ENCODE measurements around the gene FBXL20. TPM values are rescaled to one million over a fixed set of nuclear protein-coding genes. Genes with fewer than 3 reads are reported as not detected.
A peak's percentile ranks its signal among the peaks of the same experiment; 100 is the strongest.

Gene FBXL20
- total and polyA plus RNA-seq, 2 donors (not counting 1 experiment from before 2014, with no cell fraction given) = 7.6 to 14.5 TPM

DNA sequence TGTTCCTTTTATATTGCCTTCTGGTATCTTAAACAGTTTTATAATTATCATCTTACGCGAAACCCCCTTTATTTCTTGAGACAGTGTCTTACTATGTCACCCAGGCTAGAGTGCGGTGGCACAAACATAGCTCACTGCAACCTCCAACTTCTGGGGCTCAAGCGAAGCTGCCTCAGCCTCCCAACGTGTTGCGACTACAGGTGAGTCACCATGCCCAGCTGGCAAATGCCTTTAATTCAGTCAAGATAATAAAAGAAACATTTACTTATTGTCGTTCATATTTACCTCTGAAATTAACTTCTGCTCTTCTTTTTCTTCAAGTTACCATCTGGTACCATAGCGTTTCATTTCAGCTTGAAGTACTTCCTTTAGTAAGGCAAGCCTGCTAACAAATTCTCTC is 43.9 kb downstream of the FBXL20 start:
- Histone ChIP-seq H3K9ac (ENCODE audit: insufficient read depth, low read length) (no peak overlapping the region), H3K36me3 (ENCODE audit: control insufficient read depth, insufficient read depth, low read length) (no peaks in the 10 kb centered on the region), H3K4me2 (ENCODE audit: extremely low read depth, insufficient read depth, low read length) (no peak overlapping the region), H2AFZ (ENCODE audit: low read length) (no peak overlapping the region), H3K9me3 (ENCODE audit: control insufficient read depth, insufficient read depth, low read depth, low read length) (no peaks in the 10 kb centered on the region), H3K27me3 (ENCODE audit: control insufficient read depth, insufficient read depth, low read length) (no peaks in the 10 kb centered on the region), H3K27ac (ENCODE audit: insufficient read depth, low read length) (no peak overlapping the region), H4K20me1 (ENCODE audit: control insufficient read depth, extremely low read depth, insufficient read depth, low read length) (no peaks in the 10 kb centered on the region), H3K79me2 (ENCODE audit: control insufficient read depth, insufficient read depth, low read length) (no peaks in the 10 kb centered on the region), H3K4me1 (ENCODE audit: control insufficient read depth, extremely low read depth, insufficient read depth, low read length) (no peaks in the 10 kb centered on the region), H3K4me3 (replicated peaks in 1 of 4; ENCODE audit: control extremely low read depth in 1 of 4, insufficient read depth in 1 of 4, low read depth in 3 of 4, low read length in 4 of 4) (no peak overlapping the region)
- TF ChIP-seq, protein P1, sequence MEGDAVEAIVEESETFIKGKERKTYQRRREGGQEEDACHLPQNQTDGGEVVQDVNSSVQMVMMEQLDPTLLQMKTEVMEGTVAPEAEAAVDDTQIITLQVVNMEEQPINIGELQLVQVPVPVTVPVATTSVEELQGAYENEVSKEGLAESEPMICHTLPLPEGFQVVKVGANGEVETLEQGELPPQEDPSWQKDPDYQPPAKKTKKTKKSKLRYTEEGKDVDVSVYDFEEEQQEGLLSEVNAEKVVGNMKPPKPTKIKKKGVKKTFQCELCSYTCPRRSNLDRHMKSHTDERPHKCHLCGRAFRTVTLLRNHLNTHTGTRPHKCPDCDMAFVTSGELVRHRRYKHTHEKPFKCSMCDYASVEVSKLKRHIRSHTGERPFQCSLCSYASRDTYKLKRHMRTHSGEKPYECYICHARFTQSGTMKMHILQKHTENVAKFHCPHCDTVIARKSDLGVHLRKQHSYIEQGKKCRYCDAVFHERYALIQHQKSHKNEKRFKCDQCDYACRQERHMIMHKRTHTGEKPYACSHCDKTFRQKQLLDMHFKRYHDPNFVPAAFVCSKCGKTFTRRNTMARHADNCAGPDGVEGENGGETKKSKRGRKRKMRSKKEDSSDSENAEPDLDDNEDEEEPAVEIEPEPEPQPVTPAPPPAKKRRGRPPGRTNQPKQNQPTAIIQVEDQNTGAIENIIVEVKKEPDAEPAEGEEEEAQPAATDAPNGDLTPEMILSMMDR (conservative IDR thresholded peaks at IDR 0.05 in 1 of 2, IDR thresholded peaks at IDR 0.05 in 1 of 2; ENCODE audit: low read depth in 1 of 2, low read length in 2 of 2) = no peak
- no peak for TF ChIP-seq EZH2 (IDR thresholded peaks at IDR 0.05; ENCODE audit: low read length, missing control alignments)
- peak; percentile 15 to 22 for DNase-seq (ENCODE audit: low read depth in 2 of 2)

DNA sequence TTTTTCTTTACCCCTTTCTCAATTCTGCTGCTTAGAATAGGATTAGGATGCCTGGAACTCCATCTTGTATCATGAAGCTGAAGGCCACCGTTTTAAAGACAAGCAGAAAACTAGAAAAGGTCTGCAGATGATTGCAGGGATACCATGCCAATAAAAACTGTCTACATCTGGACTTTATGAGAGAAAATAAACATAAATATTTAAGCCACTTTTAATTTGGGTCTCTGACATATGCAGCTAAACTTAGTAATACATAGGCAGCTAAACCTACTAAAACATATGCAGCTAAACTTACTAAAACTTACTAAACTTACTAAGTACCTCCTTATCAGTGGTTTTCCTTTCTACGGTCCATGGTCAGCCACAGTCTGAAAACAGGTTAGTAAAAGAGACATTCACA is 48.4 kb downstream of the FBXL20 start:
- Histone ChIP-seq H2AFZ (ENCODE audit: low read length) (no peak overlapping the region), H3K27me3 (ENCODE audit: control insufficient read depth, insufficient read depth, low read length) (no peaks in the 10 kb centered on the region), H3K9me3 (ENCODE audit: control insufficient read depth, insufficient read depth, low read depth, low read length) (no peaks in the 10 kb centered on the region), H3K4me3 (replicated peaks in 1 of 4; ENCODE audit: control extremely low read depth in 1 of 4, insufficient read depth in 1 of 4, low read depth in 3 of 4, low read length in 4 of 4) (no peak overlapping the region), H3K4me2 (ENCODE audit: extremely low read depth, insufficient read depth, low read length) (no peak overlapping the region), H3K27ac (ENCODE audit: insufficient read depth, low read length) (no peak overlapping the region), H3K4me1 (ENCODE audit: control insufficient read depth, extremely low read depth, insufficient read depth, low read length) (no peaks in the 10 kb centered on the region), H4K20me1 (ENCODE audit: control insufficient read depth, extremely low read depth, insufficient read depth, low read length) (no peaks in the 10 kb centered on the region), H3K9ac (ENCODE audit: insufficient read depth, low read length) (no peak overlapping the region), H3K36me3 (ENCODE audit: control insufficient read depth, insufficient read depth, low read length) (no peaks in the 10 kb centered on the region), H3K79me2 (ENCODE audit: control insufficient read depth, insufficient read depth, low read length) (no peaks in the 10 kb centered on the region)
- DNase-seq (ENCODE audit: low read depth in 2 of 2) = no peak
- no peak for TF ChIP-seq EZH2 (IDR thresholded peaks at IDR 0.05; ENCODE audit: low read length, missing control alignments)
- TF ChIP-seq, protein P1 (conservative IDR thresholded peaks at IDR 0.05 in 1 of 2, IDR thresholded peaks at IDR 0.05 in 1 of 2; ENCODE audit: low read depth in 1 of 2, low read length in 2 of 2) = no peak

DNA sequence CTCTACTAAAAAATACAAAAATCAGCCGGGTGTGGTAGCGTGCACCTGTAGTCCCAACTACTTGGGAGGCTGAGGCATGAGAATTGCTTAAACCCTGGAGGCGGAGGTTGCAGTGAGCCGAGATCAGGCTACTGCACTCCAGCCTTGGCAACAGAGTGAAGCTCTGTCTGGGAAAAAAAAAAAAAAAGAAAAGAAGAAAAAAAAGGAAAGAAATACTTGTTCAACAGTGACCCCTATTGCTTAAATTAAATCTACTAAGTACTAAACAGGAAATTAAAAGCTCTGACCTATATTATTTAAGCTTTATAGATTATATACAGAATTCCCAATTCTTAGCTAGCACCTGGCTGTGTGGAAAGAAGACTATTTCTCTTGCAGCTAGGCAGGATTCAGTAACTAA is 48.9 kb downstream of the FBXL20 start:
- Histone ChIP-seq H3K27me3 (ENCODE audit: control insufficient read depth, insufficient read depth, low read length) (no peaks in the 10 kb centered on the region), H3K4me1 (ENCODE audit: control insufficient read depth, extremely low read depth, insufficient read depth, low read length) (no peaks in the 10 kb centered on the region), H3K9ac (ENCODE audit: insufficient read depth, low read length) (no peak overlapping the region), H3K27ac (ENCODE audit: insufficient read depth, low read length) (no peak overlapping the region), H3K4me2 (ENCODE audit: extremely low read depth, insufficient read depth, low read length) (no peak overlapping the region), H3K9me3 (ENCODE audit: control insufficient read depth, insufficient read depth, low read depth, low read length) (no peaks in the 10 kb centered on the region), H3K79me2 (ENCODE audit: control insufficient read depth, insufficient read depth, low read length) (no peaks in the 10 kb centered on the region), H4K20me1 (ENCODE audit: control insufficient read depth, extremely low read depth, insufficient read depth, low read length) (no peaks in the 10 kb centered on the region), H3K36me3 (ENCODE audit: control insufficient read depth, insufficient read depth, low read length) (no peaks in the 10 kb centered on the region), H3K4me3 (replicated peaks in 1 of 4; ENCODE audit: control extremely low read depth in 1 of 4, insufficient read depth in 1 of 4, low read depth in 3 of 4, low read length in 4 of 4) (no peak overlapping the region), H2AFZ (ENCODE audit: low read length) (no peak overlapping the region)
- peak in 1 of 2 donors; percentile 9 for DNase-seq (ENCODE audit: low read depth in 2 of 2)
- TF ChIP-seq, protein P1 (conservative IDR thresholded peaks at IDR 0.05 in 1 of 2, IDR thresholded peaks at IDR 0.05 in 1 of 2; ENCODE audit: low read depth in 1 of 2, low read length in 2 of 2) = no peak
- no peak for TF ChIP-seq EZH2 (IDR thresholded peaks at IDR 0.05; ENCODE audit: low read length, missing control alignments)

Data from fibroblast of lung (primary cell).